HepG2 (cell line): ENCODE data around the gene TUBA4A. TPM values are rescaled to one million over a fixed set of nuclear protein-coding genes. Genes with fewer than 3 reads are reported as not detected.
A peak's percentile ranks its signal among the peaks of the same experiment; 100 is the strongest.

Source experiments
- ATAC-seq: fragments of 200-7000 bp; cut with Tn5 transposase; 3 replicates; pipeline ENCODE4 v1.9.1; 2020; ENCODE audit warnings: mild to moderate bottlenecking, moderate library complexity
- BruUV-seq: library from RNA; stranded (reverse); fragments of 400-500 nt; replicated peaks from 2 replicates; lab custom pipeline; 2021; lab: Mats Ljungman, UMichigan
- CTCF ChIA-PET: fragments of 300-600 bp; formaldehyde crosslinking; extraction: SDS; loops from one replicate; lab custom pipeline; 2021; ENCODE audit warnings: low total read pairs, inconsistent platforms, low intra/inter-chr PET ratio; lab: Yijun Ruan, JAX
- POLR2A ChIA-PET: fragments of 350-600 bp; sonication (Branson Sonifier 250); formaldehyde crosslinking; loops from one replicate; lab custom pipeline; 2020; ENCODE audit warnings: antibody characterized with exemption, inconsistent platforms; lab: Yijun Ruan, JAX
- DNase-seq: peaks from one replicate; pipeline ENCODE4 v3.0.0-alpha.2; 2015; ENCODE audit warnings: low spot score
- FAIRE-seq: peaks from 3 replicates; lab custom pipeline; 2011; peaks lifted over from hg19 to GRCh38; lab: Jason Lieb, UNC
- H2AFZ ChIP-seq: one replicate; pipeline ENCODE4 v1.6.1; 2011; ENCODE audit warnings: low read length, inconsistent platforms
- H3K27ac ChIP-seq: fragments of 300-600 bp; 3 replicates; pipeline ENCODE4 v1.8.0; 2011; ENCODE audit warnings: mixed run types, mild to moderate bottlenecking, mixed read lengths, low read length, inconsistent platforms; ENCODE audit not compliant: insufficient read depth; ENCODE audit errors: extremely low read length
- H3K27me3 ChIP-seq, 2 experiments: fragments of 200-600 bp in 1 of 2; 2 replicates in 1 of 2; 3 replicates in 1 of 2; pipeline versions ENCODE4 v1.6.0 to v1.8.0; 2011; ENCODE audit warnings: low read length in 2 of 2, mild to moderate bottlenecking in 2 of 2, moderate library complexity in 2 of 2, inconsistent platforms in 1 of 2; ENCODE audit not compliant: insufficient read depth in 2 of 2, control insufficient read depth in 1 of 2
- H3K36me3 ChIP-seq, 2 experiments: fragments of 200-600 bp in 1 of 2; replicated peaks in 1 of 2; 2 replicates in 1 of 2; 3 replicates in 1 of 2; pipeline versions ENCODE4 v1.5.1 to v1.8.0; 2011; ENCODE audit warnings: low read length in 2 of 2, inconsistent platforms in 1 of 2; ENCODE audit not compliant: insufficient read depth in 2 of 2, control insufficient read depth in 1 of 2
- H3K4me1 ChIP-seq: 2 replicates; pipeline ENCODE4 v1.5.1; 2012; ENCODE audit warnings: low read length, inconsistent platforms; ENCODE audit not compliant: insufficient read depth
- H3K4me2 ChIP-seq: 2 replicates; pipeline ENCODE4 v1.6.0; 2011; ENCODE audit warnings: low read depth, low read length, inconsistent platforms
- H3K4me3 ChIP-seq, 3 experiments: fragments of 200-600 bp in 1 of 3; sonication (generic), shearing (Covaris generic) in 1 of 3; replicated peaks in 1 of 3; 2 replicates each; pipeline ENCODE4 v1.5.1; 2011 to 2016; ENCODE audit warnings: low read length in 3 of 3, inconsistent platforms in 2 of 3, low read depth in 2 of 3, mild to moderate bottlenecking in 2 of 3, control low read depth in 1 of 3, mixed read lengths in 1 of 3; ENCODE audit not compliant: insufficient read depth in 1 of 3
- H3K79me2 ChIP-seq: one replicate; pipeline ENCODE4 v1.6.1; 2011; ENCODE audit warnings: low read length, inconsistent platforms; ENCODE audit not compliant: insufficient read depth
- H3K9ac ChIP-seq: 2 replicates; pipeline ENCODE4 v1.6.0; 2011; ENCODE audit warnings: mild to moderate bottlenecking, low read depth, low read length, inconsistent platforms; ENCODE audit not compliant: insufficient read depth
- H3K9me3 ChIP-seq: 2 replicates; pipeline ENCODE4 v1.5.1; 2012; ENCODE audit warnings: mild to moderate bottlenecking, low read length
- H4K20me1 ChIP-seq: 2 replicates; pipeline ENCODE4 v1.6.0; 2011; ENCODE audit warnings: inconsistent platforms, mild to moderate bottlenecking, low read length, moderate library complexity; ENCODE audit not compliant: insufficient read depth
- FOXC1 ChIP-seq: sonication (generic); formaldehyde crosslinking; IDR thresholded peaks from 2 replicates; pipeline ENCODE4 v1.8.0; 2022; ENCODE audit warnings: mild to moderate bottlenecking, missing genetic modification reagents, borderline replicate concordance
- MXI1 ChIP-seq: IDR thresholded peaks from 3 replicates; pipeline ENCODE4 v1.6.1; 2012; ENCODE audit warnings: low read depth, low read length, inconsistent platforms, borderline replicate concordance
- SRSF4 ChIP-seq: fragments of 200-400 bp; formaldehyde crosslinking; IDR thresholded peaks from one replicate; pipeline ENCODE4 v1.6.1; 2018; ENCODE audit warnings: mild to moderate bottlenecking, low read depth, low read length, moderate library complexity; ENCODE audit not compliant: poor library complexity, severe bottlenecking
- ZNF251 ChIP-seq: sonication (generic); formaldehyde crosslinking; IDR thresholded peaks from 2 replicates; pipeline ENCODE4 v1.9.0; 2021; ENCODE audit warnings: mild to moderate bottlenecking, missing genetic modification reagents
- ZNF263 ChIP-seq: sonication (generic); formaldehyde crosslinking; IDR thresholded peaks from 2 replicates; pipeline ENCODE4 v1.4.0; 2020; ENCODE audit warnings: missing genetic modification reagents
- WGBS: methylation state at CpG from one replicate; pipeline ENCODE4 v1.1.6; 2017; ENCODE audit warnings: low lambda C conversion rate; 5-methylcytosine and 5-hydroxymethylcytosine counted together
- in situ Hi-C: cut with HindIII; loops from 2 replicates; pipeline ENCODE4 v1.10.0; 2017; ENCODE audit warnings: low pct_unique_long_range_greater_than_20kb; ENCODE audit not compliant: extremely low pct_ligation_motif_present
- intact Hi-C: fragments of 100-400 bp; cut with micrococcal nuclease; formaldehyde crosslinking; loops from one replicate; pipeline ENCODE4 v1.10.0; 2022; ENCODE audit not compliant: unreplicated experiment
- polyA plus RNA-seq, 8 experiments: library from polyadenylated mRNA; depleted of rRNA in 3 of 8; stranded (reverse) in 7 of 8; unstranded in 1 of 8; fragments of >200 nt; fragmentation: Illumina TruSeq in 4 of 8; extraction: Trizol in 4 of 8; gene quantifications; 2 replicates each; pipeline versions ENCODE4 v1.2.1 to v1.2.3, GENCODE V29; 2011 to 2016; ENCODE audit warnings: low read depth in 4 of 8, missing spikeins in 1 of 8, mixed read lengths in 1 of 8; ENCODE audit not compliant: insufficient read depth in 1 of 8
- total RNA-seq, 5 experiments: library from RNA; depleted of rRNA; stranded (reverse); fragments of >200 nt; fragmentation: Illumina TruSeq; extraction: Trizol; gene quantifications; 2 replicates each; pipeline ENCODE4 v1.2.3, GENCODE V29; 2016; ENCODE audit warnings: low read depth in 1 of 5
- TF ChIP-seq, protein P1 (sequence below), 2 experiments: IDR thresholded peaks; 2 replicates each; pipeline ENCODE4 v1.6.1; 2011 to 2012; ENCODE audit warnings: low read length in 2 of 2, borderline replicate concordance in 1 of 2, low read depth in 1 of 2, mild to moderate bottlenecking in 1 of 2, moderate library complexity in 1 of 2
- TF ChIP-seq, protein P2 (sequence below): sonication (generic); formaldehyde crosslinking; IDR thresholded peaks from 2 replicates; pipeline ENCODE4 v1.8.0; 2022; ENCODE audit warnings: low read depth, missing genetic modification reagents
- TF ChIP-seq, protein P3 (sequence below): sonication (generic); formaldehyde crosslinking; IDR thresholded peaks from 2 replicates; pipeline ENCODE4 v1.8.0; 2022; ENCODE audit warnings: mild to moderate bottlenecking, missing genetic modification reagents; ENCODE audit not compliant: insufficient replicate concordance

Gene TUBA4A
- total and polyA plus RNA-seq, 2 of the 13 experiments (the other 11 are each of a cell fraction or from before 2014, with no cell fraction given), result 1.3 to 12.7 TPM

DNA sequence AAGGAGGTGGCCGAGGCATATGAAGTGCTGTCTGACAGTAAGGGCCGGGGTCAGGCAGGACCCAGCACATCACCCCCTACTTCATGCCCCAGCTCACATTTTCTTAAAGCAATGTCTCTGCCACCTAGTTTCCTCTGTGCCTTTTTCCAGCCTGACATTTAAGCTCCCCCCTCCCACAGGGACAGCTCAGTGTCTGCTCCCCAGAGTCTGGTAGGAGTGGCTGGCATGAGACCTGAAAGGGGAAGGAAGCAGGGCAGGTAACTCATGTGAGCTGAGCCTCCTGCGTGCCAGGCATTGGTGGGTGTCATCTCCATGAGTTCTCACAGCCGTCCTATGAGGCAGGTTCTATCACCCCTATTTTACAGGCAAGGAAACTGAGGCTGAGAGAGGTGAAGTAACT is 26.9 kb upstream of the TUBA4A start:
- no TSS peak for BruUV-seq

DNA sequence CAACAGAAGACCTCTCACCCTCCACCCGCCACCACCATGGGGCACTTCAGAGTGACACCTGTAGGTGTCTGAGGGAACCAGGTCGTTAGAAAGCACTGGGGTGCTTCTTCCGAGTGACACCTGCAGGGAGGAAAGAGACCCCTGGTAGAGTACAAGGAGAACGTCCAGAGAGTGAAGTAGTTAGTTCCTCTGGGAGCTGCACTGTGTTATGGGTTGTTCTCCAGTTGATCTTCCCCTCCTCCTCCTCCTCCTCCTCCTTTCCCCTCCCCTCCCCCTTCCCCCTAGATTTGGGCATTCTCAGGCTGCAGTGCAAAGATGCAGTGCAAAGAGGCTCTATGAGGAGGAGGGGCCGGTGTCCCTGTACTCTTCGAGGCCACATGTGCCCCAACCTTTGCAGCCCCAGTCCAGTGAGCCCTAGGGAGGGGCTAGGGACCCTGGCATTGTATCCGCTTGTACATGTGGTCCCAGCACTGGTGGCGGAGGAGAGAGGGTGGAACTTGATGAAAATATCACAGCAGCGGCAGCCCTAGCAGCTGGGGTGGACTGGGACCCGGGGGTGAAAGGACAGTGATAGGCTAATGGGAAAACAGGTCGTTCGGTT is 26.3 kb upstream of the TUBA4A start:
- Histone ChIP-seq H3K9ac (peak overlapping the region; percentile 80), H3K4me1 (peaks cover 27% of the 10 kb centered on the region), H3K4me2 (peak overlapping the region; percentile 96), H3K4me3 (peak overlapping the region; percentile 59 to 77 (median 73)), H4K20me1 (no peaks in the 10 kb centered on the region), H3K27me3 (no peaks in the 10 kb centered on the region), H3K79me2 (no peaks in the 10 kb centered on the region), H3K27ac (peak overlapping the region; percentile 62), H3K9me3 (no peaks in the 10 kb centered on the region), H3K36me3 (peaks cover 4 to 10% of the 10 kb centered on the region in 2 experiments; a peak in 4 of 5 replicates), H2AFZ (no peak overlapping the region)
- no peak for FAIRE-seq
- POLR2A ChIA-PET, result interaction anchor here (1.3 to 3.3 kb wide), 9 partner anchors 10 to 103 kb away, joined by 3 to 70 read pairs (median 19); partner anchors contain the start of genes ABCB6, ANKZF1, ATG9A and CNPPD1
- intact Hi-C loops, result loop anchor here (1.0 kb wide), 2 partner anchors 14 to 31 kb away; no protein-coding TSS in a partner anchor
- 77% methylated on average over 12 of the region's 12 CpGs for WGBS
- CTCF ChIA-PET, result interaction anchor here (2.8 kb wide), 1 partner anchor 18 kb away, joined by 28 read pairs; no protein-coding TSS in a partner anchor
- peak; percentile 8 for ATAC-seq
- in situ Hi-C loops, result no loop called here
- no peak for DNase-seq
- no TSS peak for BruUV-seq
- TF ChIP-seq SRSF4, result no peak
- no peak for TF ChIP-seq ZNF263 (CRISPR knock-in tag)
- TF ChIP-seq FOXC1 (CRISPR knock-in tag), result no peak
- no peak for TF ChIP-seq ZNF251 (CRISPR knock-in tag)
- TF ChIP-seq, protein P1, sequence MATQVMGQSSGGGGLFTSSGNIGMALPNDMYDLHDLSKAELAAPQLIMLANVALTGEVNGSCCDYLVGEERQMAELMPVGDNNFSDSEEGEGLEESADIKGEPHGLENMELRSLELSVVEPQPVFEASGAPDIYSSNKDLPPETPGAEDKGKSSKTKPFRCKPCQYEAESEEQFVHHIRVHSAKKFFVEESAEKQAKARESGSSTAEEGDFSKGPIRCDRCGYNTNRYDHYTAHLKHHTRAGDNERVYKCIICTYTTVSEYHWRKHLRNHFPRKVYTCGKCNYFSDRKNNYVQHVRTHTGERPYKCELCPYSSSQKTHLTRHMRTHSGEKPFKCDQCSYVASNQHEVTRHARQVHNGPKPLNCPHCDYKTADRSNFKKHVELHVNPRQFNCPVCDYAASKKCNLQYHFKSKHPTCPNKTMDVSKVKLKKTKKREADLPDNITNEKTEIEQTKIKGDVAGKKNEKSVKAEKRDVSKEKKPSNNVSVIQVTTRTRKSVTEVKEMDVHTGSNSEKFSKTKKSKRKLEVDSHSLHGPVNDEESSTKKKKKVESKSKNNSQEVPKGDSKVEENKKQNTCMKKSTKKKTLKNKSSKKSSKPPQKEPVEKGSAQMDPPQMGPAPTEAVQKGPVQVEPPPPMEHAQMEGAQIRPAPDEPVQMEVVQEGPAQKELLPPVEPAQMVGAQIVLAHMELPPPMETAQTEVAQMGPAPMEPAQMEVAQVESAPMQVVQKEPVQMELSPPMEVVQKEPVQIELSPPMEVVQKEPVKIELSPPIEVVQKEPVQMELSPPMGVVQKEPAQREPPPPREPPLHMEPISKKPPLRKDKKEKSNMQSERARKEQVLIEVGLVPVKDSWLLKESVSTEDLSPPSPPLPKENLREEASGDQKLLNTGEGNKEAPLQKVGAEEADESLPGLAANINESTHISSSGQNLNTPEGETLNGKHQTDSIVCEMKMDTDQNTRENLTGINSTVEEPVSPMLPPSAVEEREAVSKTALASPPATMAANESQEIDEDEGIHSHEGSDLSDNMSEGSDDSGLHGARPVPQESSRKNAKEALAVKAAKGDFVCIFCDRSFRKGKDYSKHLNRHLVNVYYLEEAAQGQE (IDR thresholded peaks at IDR 0.05; ENCODE audit: borderline replicate concordance in 1 of 2, low read depth in 1 of 2, low read length in 2 of 2), result no peak
- TF ChIP-seq, protein P2, sequence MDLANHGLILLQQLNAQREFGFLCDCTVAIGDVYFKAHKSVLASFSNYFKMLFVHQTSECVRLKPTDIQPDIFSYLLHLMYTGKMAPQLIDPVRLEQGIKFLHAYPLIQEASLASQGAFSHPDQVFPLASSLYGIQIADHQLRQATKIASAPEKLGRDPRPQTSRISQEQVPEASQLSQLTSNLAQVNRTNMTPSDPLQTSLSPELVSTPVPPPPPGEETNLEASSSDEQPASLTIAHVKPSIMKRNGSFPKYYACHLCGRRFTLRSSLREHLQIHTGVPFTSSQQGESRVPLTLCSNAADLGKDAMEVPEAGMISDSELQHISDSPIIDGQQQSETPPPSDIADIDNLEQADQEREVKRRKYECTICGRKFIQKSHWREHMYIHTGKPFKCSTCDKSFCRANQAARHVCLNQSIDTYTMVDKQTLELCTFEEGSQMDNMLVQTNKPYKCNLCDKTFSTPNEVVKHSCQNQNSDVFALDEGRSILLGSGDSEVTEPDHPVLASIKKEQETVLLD (CRISPR knock-in tag), result no peak

More for the DNA sequence above, 26.9 kb upstream of the TUBA4A start:
- FAIRE-seq (no peak), DNase-seq (no peak), ATAC-seq (no peak)
- no peaks in the 10 kb centered on the region for H3K27me3 ChIP-seq
- no peak overlapping the region for H2AFZ ChIP-seq
- ChIA-PET POLR2A (interaction anchor here (1.2 to 3.3 kb wide), 3 partner anchors 12 to 73 kb away, joined by 3 to 29 read pairs (median 4); partner anchors contain the start of gene ZFAND2B), CTCF (no interaction called here)
- no peak overlapping the region for H3K9ac ChIP-seq
- H3K4me2 ChIP-seq, result no peak overlapping the region
- H3K27ac ChIP-seq, result no peak overlapping the region
- 0 out of 3 replicates have a peak, but pooled peaks have one; percentile 25 for TF ChIP-seq MXI1
- TF ChIP-seq, protein P3, sequence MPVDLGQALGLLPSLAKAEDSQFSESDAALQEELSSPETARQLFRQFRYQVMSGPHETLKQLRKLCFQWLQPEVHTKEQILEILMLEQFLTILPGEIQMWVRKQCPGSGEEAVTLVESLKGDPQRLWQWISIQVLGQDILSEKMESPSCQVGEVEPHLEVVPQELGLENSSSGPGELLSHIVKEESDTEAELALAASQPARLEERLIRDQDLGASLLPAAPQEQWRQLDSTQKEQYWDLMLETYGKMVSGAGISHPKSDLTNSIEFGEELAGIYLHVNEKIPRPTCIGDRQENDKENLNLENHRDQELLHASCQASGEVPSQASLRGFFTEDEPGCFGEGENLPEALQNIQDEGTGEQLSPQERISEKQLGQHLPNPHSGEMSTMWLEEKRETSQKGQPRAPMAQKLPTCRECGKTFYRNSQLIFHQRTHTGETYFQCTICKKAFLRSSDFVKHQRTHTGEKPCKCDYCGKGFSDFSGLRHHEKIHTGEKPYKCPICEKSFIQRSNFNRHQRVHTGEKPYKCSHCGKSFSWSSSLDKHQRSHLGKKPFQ (CRISPR knock-in tag), result no peak
- H3K9me3 ChIP-seq, result no peaks in the 10 kb centered on the region
- intact Hi-C loops (no loop called here), in situ Hi-C loops (no loop called here)
- H3K36me3 ChIP-seq, result peaks cover 4 to 10% of the 10 kb centered on the region in 2 experiments; a peak in 4 of 5 replicates
- H3K79me2 ChIP-seq, result no peaks in the 10 kb centered on the region
- peaks cover 27% of the 10 kb centered on the region for H3K4me1 ChIP-seq
- H3K4me3 ChIP-seq, result no peak overlapping the region
- no peaks in the 10 kb centered on the region for H4K20me1 ChIP-seq
- WGBS, result 100% methylated on average over 4 of the region's 4 CpGs
